Stimulated activated CD8-positive, alpha-beta memory T cell treated with anti-CD3 and anti-CD28 coated beads, Interleukin-7, amount 100 ng/mL, for 1 hour (primary cell): ENCODE results near the gene PLD5.
"Not testable (repeated sequence)": the region's sequence is repeated elsewhere in the genome, so short reads cannot be mapped to it uniquely, and the experiment has no call there.

Experiments
- DNase-seq, 2 donors: peaks; one replicate each; pipeline ENCODE4 v3.0.0-alpha.2; 2020; ENCODE audit warnings: low read depth in 2 of 2

Gene PLD5

DNA sequence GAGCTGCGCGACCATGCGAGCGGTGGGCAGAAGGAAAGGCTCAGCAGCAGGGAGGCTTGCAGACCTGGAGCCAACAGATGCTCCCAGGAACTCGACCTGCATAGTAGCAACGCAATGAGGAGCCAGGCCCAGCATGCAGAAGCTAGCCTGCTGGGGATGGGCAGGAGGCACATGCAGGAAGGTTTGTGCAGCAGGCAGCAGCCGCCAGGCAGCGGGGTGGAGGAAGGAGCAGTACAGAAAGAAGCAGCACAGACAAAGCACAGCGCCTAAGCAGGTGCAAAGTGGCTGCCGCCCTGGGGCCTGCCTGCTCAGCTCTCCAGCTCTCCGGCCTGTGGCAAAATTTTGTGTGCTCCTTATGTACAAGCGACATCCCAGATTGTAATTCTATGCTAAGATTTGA is 312.1 kb downstream of the PLD5 start:
- DNase-seq: no peak

DNA sequence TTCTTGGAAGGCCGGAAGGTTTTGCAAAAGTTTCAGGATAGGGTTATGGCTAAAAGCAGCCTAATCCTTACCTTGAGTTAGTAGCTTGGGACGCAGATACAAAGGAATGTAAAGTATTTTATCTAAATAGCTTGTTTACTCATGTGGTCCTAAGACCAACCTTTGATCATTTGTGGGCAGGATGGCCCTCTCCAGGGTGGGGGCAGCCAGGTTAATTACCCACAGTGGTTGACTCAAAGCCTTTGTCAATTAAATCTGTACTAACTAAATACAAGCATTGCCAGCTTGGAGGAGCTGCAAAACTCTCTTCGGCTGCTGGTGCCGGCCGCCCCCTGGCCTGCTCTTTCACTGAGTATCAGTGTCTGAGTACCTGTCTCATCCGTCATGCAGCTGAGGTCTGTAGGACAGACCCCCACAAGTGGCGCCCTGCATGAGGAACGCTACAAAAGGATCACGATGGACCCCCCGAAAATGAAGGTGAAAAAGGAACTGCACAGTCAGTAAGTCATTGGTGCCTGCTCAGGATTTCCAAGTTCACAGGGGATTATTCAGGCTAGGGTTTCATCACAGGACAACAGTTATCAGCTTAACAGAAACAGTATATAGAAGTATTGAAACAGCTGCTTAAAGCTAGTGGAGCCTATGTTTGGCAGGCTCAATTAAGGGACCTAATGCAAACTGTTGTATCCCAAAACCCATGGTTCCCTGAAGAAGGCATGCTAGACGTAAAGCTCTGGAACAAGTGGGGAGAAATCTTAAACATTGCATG is 313.1 kb downstream of the PLD5 start:
- DNase-seq: no peak

DNA sequence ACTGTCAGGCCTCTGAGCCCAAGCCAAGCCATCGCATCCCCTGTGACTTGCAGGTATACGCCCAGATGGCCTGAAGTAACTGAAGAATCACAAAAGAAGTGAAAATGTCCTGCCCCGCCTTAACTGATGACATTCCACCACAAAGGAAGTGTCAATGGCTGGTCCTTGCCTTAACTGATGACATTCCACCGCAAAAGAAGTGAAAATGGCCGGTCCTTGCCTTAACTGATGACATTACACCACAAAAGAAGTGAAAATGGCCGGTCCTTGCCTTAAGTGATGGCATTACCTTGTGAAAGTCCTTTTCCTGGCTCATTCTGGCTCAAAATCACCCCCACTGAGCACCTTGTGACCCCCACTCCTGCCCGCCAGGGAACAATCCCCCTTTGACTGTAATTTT is 314.2 kb downstream of the PLD5 start:
- DNase-seq: not testable (repeated sequence)

DNA sequence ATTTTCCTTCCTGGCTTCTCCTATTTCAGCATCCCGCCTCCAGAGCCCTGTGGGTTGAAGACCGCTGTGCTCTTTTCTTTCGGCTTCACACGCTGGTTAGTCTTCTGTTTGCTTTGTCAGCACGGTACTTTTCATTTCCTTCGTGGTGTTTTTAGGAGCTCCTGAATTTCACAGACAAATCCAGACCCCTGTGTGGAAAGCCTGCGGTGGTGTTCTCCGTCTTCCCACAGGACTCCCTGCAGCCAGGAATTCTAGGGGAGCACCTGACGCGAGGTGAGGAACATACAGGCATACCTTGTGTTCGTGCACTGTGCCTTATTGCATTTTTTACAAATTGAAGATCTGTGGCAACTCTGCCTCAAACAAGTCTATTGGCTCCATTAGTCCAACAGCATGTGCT is 315.4 kb downstream of the PLD5 start:
- DNase-seq: no peak

DNA sequence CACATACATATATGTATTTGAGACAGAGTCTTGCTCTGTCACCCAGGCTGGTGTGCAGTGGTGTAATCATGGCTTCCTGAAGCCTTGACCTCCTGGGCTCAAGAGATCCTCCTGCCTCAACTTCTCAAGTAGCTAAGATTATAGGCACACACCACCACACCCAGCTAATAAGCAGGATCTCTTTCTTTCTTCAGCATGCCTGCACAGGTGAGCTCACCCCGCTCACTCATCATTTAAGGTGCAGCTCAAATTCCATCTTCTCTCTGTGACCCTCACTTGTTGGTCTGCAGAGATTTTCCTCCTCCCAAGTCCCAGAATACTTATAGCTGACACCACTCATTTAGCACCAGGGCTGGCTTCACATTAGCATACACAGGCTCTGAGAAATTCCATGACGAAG is 316.5 kb downstream of the PLD5 start:
- DNase-seq: no peak

DNA sequence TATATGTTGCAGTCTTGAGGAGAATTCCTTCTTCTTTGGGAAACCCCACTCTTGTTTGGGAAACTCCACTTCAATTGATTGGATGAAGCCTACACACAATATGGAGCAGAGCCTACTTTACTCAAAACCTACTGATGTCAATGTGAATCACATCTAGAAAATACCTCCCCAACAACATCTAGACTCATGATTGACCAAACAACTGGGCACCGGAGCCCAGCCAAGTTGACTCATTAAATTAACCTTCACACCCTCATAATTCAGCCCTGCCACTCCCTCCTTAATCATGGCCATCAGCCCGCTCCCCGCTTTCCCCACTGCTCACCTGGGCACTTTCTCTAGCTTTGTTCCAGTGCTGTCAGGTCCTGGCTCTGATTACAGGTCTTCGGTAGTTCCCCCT is 317.5 kb downstream of the PLD5 start:
- DNase-seq: no peak

DNA sequence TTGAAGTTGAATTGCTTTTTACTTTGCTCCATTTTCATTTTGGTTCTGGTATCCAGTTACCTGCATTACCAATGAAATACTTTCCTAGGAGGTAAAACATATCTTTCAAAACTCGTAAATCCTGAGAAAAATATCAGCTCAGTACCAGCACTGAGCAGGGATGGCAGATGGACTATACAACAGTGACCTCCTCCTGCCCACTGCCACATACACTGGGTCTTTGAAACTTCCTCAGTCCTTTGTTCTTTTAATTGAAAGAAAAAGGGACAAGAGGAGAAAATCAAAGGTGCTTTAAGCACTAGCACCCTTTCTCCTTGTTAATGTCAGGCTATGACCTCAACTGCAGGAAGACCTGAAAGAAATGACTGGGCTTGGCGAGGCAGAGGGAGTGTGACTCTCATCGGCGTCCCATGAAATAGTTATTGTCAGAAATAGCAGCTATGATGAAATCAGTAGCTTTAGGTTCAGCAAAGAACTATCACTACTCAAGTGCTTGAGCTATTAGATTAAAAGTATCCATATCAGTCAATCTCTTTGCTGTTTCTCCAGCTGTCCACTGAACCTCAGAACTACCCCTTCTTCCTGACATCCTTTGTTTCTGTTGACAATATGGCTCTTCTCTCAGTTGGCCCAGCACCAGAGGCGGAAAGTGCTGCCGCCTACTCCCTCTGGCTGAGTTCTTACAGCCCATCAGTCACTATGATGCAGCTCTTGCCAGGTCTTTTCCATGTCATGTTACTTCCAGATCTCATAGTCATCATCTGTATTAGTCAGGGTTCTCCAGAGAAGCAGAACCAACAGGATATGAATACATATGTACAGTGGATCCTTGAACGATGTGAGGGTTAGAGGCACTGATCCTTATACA is 318.6 kb downstream of the PLD5 start:
- no peak for DNase-seq

DNA sequence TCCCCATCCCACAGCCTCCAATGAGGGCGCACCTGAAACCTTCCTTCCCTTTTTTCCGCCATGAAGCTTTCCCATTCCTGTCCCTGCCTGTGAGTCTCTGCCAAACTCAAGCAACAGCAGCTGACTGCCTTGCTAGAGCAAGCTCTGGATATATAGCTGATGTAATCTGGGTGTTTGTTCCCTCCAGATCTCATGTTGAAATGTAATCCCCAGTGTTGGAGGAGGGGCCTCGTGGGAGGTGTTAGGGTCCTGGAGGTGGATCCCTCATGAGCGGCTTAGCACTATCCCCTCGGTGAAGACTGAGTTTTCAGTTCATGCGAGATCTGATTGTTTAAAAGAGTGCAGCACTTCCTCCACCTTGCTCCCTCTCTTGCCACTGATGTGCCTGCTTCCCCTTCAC is 321.2 kb downstream of the PLD5 start:
- no peak for DNase-seq

DNA sequence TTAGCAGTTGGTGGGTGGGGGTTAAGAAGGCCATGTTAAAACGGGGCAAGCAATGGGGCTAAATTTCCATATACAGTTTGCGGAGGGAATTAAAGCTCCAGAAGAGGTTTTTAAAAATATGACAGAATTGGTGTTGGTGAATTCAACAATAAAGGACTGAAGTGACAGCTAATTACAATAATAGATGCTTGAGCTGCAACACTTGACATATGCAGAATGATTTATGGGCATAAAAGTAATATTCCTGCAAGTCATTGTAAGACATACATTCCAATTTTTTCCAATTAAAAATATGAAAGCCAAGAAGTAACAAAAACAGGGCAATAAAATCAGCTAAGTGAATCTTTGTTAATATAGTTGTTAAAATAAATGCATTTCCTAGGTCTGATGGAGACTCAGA is 323.4 kb downstream of the PLD5 start:
- no peak for DNase-seq

DNA sequence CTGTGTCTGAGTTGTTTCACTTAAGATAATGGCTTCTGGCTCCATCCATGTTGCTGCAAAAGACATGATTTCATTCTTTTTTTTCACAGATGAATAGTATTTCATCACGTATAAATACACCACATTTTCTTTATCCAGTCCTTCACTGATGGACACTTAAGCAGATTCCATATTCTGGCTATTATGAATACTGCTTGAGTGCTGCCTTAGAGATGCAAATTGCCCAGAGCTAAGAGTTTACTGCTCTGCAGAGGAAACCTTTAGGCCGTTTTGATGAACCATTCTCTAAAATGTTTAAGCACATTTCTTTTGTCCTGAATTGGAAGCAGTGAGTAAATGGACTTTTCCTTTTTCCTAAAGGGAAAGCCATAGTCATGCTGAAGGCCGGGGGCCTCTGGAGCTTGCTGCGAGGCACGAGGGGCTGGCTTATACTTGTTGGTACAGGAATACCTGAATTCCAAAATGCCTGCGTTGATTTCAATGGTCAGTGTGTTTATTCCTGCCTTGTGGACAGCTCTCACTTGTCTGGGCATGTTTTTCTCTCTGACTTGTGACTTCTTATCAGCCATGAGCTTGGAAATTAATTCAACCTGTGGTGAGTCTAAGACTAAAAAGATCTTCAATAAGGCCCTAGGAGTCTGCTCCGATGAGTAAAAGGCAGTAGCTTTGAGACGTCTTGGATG is 324.6 kb downstream of the PLD5 start:
- no peak for DNase-seq

DNA sequence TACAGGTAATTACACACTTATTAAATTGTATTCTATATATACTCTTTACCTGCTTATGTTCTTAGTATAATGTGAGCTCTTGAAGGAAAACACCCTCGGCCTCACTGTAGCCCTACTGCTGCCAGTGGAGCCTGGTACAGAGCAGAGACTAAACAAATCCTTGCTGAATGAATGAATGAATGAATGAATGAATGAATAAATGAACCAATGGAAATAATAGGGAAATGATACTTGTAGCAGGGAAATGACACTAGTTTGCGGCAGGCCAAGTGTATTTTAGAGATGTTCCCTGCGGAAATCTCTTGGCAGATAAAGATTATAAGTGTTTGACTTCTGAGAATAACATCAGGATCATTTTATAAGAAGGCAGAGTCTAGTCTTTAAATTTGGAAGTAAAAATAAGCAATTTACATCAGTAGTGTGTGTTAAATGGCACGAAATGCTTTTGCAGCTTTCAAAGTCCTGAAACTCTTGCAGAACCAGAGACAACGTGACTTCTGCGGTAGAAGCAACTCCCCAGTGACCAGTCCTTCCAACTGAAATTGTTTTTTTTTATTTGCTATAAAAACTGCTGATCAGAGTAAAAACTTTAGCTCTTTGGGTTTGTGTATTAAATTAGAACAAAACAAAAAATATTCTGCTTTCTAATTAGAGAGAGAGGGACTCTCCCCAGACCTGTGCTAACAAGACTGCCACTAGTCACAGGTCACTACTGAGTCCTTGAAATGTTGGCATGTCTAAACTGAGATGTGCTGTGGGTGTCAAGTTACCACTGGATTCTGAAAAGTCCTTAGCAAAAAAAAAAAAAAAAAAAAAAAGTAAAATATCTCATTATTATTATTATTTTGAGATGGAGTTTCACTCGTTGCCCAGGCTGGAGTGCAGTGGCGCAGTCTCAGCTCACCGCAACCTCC is 326.3 kb downstream of the PLD5 start:
- no peak for DNase-seq

DNA sequence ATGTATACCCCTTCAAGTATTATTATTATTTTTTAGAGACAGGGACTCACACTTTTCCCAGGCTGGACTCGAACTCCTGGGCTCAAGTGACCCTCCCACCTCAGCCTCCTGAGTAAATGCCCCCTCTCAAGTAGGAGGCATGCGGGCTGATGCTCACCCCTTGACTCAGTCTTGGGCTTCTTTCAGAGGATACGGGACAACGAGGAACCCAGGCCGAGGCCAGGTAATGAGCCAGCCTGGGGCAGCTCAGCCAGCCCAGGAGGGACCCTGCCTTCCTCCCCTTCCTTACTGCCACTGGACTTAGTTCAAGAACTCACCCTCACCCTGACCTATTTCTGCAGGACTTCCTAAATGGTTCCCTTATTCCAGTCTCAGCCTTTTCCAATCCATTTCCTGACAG is 327.6 kb downstream of the PLD5 start:
- no peak for DNase-seq

DNA sequence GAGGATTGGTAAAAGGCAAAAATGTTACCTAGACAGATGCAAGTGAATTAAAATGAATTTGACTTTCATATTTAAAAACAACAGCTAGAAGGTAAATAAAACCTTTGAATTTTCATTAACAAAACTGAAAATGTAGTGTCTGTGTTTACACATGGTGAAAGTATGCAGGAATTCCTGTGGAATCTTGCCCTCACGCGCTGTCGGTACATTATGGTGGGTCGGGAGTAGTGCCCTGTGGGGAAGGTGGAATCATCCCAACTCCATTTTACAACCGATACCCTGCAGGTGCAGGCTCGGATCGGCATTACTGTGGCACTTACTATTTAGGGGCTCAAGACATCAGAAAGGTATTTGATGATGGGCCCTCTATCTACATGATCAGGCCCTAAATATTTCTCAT is 328.4 kb downstream of the PLD5 start:
- no peak for DNase-seq

DNA sequence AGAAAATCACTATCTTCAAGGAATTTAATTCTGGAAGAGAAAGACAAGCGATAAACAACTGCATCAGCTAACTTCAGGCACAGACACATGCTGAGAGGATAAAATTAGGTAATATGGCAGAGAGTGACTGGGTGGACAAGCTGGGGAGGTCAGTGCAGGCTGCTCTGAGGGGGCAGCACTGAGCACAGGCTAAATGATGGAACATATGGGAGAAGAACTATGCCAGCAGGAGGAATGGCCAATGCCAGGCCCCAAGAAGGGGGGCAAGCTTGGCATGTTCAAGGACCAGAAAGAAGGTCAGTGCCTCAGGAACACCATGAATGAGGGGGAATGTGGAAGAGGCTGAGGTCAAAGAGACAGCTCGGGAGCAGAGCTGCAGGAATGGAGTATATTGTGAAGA is 334.9 kb downstream of the PLD5 start:
- DNase-seq: no peak

DNA sequence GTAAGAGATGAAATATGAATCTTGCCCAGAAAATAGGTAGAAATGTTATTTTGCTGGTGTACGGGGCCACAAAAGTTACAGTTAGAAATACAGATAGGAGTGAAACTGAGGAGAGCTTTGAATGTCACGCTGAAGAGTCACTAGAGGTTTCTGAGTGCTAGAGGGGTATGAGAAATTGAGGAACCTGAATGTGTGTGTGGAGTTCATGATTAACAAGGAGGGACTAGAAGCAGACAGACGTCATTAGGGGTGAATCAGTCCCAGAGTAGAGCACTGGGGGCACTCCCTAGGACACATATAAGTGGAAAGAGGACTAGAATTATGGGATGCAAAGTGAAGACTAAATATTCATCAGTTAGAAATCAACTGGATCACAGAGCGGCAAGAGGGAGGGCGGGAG is 336.7 kb downstream of the PLD5 start:
- DNase-seq: no peak

DNA sequence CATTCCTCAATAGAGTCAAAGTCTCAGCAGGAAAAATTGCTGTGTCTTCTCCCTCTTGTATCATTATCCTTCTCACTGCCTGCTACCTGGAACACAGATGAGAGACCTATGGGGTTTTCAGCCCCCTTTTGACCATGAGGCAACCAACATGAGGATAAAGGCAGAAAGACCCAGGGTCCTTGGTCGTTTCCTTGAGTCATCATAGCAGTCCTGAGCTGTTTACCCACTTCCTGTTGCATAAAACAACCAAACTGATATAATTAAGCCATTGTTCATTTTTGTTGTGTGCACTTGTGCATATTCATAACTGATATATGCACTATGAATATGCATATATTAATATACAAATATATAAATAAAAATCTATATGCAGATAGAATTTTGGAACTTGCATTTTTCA is 337.3 kb downstream of the PLD5 start:
- no peak for DNase-seq

DNA sequence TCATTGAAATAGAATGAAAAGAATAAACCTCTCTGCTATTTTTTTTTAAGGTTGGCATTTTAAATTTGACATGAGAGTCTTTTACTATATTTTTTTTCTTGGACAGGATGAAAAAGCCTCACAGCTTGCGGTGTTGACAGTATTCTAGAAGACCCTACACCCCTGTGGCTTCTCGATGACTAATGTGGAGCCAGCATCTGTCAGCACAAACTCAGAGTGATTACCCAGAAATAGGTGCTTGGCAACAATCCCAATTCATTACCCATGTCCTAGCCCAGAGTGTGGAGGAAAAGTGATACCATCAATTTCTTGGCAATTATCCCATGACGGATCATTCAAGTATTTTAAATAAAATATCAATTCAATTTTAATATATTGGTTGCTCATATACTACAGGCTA is 338.8 kb downstream of the PLD5 start:
- DNase-seq: no peak

DNA sequence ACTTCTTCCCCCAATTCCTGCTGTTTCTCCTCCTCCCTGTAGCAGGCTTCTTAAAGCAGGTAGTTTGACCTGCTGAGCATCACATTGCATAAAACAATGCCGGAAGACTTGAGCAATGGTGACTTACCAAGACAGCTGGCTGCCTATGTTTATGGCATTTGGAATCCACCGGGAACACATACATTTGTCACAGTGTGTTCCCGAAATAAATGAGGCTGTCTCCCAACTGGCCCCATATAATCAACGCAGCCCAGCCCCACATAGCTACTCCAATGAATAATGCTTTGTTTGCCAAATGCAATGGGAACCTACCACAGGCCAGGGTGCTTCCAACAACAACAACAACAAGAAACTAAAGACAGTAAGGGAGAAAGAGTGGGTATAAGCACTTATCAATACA is 339.5 kb downstream of the PLD5 start:
- no peak for DNase-seq

DNA sequence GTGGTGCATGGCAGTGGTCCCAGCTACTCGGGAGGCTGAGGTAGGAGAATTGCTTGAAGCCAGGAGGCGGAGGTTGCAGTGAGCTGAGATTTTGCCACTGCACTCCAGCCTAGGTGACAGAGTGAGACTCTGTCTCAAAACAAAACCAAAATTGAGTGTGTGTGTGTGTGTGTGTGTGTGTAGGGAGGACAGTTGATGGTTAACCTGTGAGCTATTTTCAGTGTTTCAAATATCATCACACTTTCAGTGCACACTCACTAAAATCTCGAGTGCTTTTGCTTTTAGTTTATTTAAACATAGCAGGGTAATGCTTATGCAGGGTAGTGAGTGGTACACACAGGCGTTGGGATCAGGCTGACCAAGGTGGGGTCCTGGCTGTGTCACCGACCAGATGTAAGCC is 344.7 kb downstream of the PLD5 start:
- DNase-seq: not testable (repeated sequence)

DNA sequence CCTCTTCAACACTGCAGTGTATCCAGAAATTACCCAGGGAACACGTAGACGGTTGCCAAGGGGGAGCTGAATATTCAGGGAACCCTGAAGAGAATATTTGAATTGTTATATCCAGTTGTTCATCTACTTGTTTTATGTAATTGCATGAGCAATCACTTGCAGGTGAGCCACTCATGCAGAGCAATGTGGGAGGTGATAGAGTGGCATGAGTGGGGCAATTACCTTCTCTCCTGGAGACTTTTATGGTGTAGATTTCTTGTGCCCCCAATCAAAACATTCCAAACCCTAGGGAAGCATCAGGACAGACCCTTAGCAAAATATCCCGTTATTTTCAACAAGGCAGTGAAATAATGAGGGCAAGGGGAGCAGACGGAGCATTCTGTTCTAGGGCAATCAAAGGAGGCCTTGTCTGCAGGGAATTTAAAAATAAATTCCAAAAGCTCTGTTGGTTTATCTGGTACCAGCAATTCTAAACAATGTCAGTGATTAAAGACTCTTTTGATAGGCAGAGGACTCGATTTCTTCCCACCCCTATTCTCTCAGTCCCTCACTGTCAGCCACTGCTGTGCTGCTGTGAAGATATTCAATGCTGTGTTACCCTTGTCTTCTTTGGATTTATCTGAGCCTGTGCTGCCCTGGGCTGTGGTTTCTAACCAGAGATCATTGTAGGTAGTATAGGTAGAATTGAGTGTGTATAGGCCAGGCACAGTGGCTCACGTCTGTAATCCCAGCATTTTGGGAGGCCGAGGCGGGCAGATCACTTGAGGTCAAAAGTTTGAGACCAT is 345.4 kb downstream of the PLD5 start:
- DNase-seq: no peak

DNA sequence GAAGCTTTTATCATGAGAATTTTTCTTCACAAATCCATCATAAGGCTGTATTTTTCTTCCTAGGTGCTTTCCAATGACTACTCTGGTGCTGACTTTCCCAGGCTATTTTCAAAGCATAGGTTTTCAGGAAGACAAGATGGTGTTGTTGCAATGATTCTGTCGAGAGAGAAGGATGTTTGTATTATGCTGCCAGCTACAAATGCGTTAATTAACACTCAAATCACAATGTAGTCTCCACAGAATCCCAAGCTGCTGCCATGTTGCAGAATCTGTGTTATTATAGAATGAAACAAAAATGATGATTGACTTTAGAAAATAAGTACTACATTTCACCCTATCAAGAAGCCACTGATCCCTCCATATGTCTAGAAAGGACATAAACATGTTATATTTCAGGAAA is 346.1 kb downstream of the PLD5 start:
- no peak for DNase-seq
